IgD-negative memory B cell (primary cell): ENCODE data around the gene WDR45B. TPM values are rescaled to one million over a fixed set of nuclear protein-coding genes. Genes with fewer than 3 reads are reported as not detected.

ENCODE experiments used
- H3K27ac Mint-ChIP-seq, 3 donors: one replicate each; pipeline ENCODE4 v1.8.0; 2020 to 2022; ENCODE audit warnings: mild to moderate bottlenecking in 3 of 3, mixed read lengths in 3 of 3, moderate library complexity in 1 of 3
- H3K27me3 Mint-ChIP-seq: one replicate; pipeline ENCODE4 v1.8.0; 2021; ENCODE audit warnings: mixed read lengths
- H3K36me3 Mint-ChIP-seq: one replicate; pipeline ENCODE4 v1.8.0; 2020; ENCODE audit warnings: mild to moderate bottlenecking, mixed read lengths
- H3K4me1 Mint-ChIP-seq, 3 donors: one replicate each; pipeline ENCODE4 v1.8.0; 2020 to 2022; ENCODE audit warnings: mixed read lengths in 3 of 3, mild to moderate bottlenecking in 1 of 3
- H3K4me3 Mint-ChIP-seq, 4 donors: one replicate each; pipeline ENCODE4 v1.8.0; 2020 to 2022; ENCODE audit warnings: mild to moderate bottlenecking in 4 of 4, mixed read lengths in 4 of 4, moderate library complexity in 3 of 4
- H3K9me3 Mint-ChIP-seq, 3 donors: one replicate each; pipeline ENCODE4 v1.8.0; 2020 to 2021; ENCODE audit warnings: mixed read lengths in 3 of 3, mild to moderate bottlenecking in 1 of 3
- polyA plus RNA-seq: library from polyadenylated mRNA; unstranded; fragments of 300-500 nt; fragmentation: Illumina TruSeq; gene quantifications from one replicate; pipeline ENCODE4 v1.2.3, GENCODE V29; 2021

WDR45B gene
- polyA plus RNA-seq, 1 donor from 2014 or later: 32.1 TPM

- Mint-ChIP-seq H3K4me1 (peaks cover 0 to 3% (median 2%) of the 10 kb centered on the region in 3 donors), H3K9me3 (no peaks in the 10 kb centered on the region), H3K27me3 (no peaks in the 10 kb centered on the region), H3K27ac (no peak overlapping the region), H3K4me3 (no peak overlapping the region), H3K36me3 (peaks cover 3% of the 10 kb centered on the region)
Observed at GRCh38 chr17:82567286-82567685, 81.0 kb downstream of the WDR45B start.

- Mint-ChIP-seq H3K27ac (no peak overlapping the region), H3K27me3 (no peaks in the 10 kb centered on the region), H3K9me3 (no peaks in the 10 kb centered on the region), H3K4me1 (peaks cover 0 to 4% (median 2%) of the 10 kb centered on the region in 3 donors), H3K36me3 (peaks cover 3% of the 10 kb centered on the region), H3K4me3 (no peak overlapping the region)
Observed at GRCh38 chr17:82566129-82566960, 81.9 kb downstream of the WDR45B start.

DNA sequence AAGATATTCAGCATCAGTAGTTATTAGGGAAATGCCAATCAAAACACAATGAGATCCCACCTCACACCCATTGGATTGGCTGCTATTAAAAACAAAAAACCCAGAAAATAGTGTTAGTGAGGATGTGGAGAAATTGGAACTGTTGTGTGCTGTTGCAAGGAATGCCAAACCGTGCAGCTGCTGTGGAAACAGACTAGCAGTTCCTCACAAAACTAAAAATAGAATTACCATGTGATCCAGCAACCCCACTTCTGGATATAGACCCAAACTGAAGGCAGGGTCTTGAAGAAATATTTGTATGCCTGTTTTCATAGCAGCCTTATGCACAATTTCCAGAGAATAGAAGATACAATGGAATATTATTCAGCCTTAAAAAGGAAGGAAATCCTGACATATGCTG, 82.7 kb downstream of the WDR45B start:
- H3K4me1 Mint-ChIP-seq: peaks cover 0 to 8% (median 2%) of the 10 kb centered on the region in 3 donors
- no peaks in the 10 kb centered on the region for H3K9me3 Mint-ChIP-seq
- H3K4me3 Mint-ChIP-seq: no peak overlapping the region
- peaks cover 3% of the 10 kb centered on the region for H3K36me3 Mint-ChIP-seq
- no peak overlapping the region for H3K27ac Mint-ChIP-seq
- no peaks in the 10 kb centered on the region for H3K27me3 Mint-ChIP-seq

Other genes with a start within 250 kb of the WDR45B start
- 23.2 TPM for gene HEXD, start 230.1 kb downstream of the WDR45B start, polyA plus RNA-seq
- 33.2 TPM for gene OGFOD3, start 229.9 kb downstream of the WDR45B start, polyA plus RNA-seq
- 266 TPM for gene CYBC1, start 197.7 kb downstream of the WDR45B start, polyA plus RNA-seq
- gene NARF, start 189.7 kb downstream of the WDR45B start, polyA plus RNA-seq: 76.2 TPM
- 5.8 TPM for gene FOXK2, start 128.7 kb downstream of the WDR45B start, polyA plus RNA-seq
- gene RAB40B, start 50.3 kb upstream of the WDR45B start, polyA plus RNA-seq: 1.9 TPM
- gene FN3KRP, start 68.3 kb upstream of the WDR45B start, polyA plus RNA-seq: 16.7 TPM
- gene FN3K, start 87.2 kb upstream of the WDR45B start, polyA plus RNA-seq: not detected
- 19.4 TPM for gene TBCD, start 103.6 kb upstream of the WDR45B start, polyA plus RNA-seq
- gene ZNF750, start 191.6 kb upstream of the WDR45B start, polyA plus RNA-seq: not detected